GM12892 (cell line): ENCODE measurements around the gene SDHAF4.
"Not testable (repeated sequence)": the region's sequence is repeated elsewhere in the genome, so short reads cannot be mapped to it uniquely, and the experiment has no call there.

Experiments used
- DNase-seq: peaks from one replicate; pipeline ENCODE4 v3.0.0; 2011; ENCODE audit not compliant: insufficient read length
- FAIRE-seq: peaks from 2 replicates; lab custom pipeline; 2011; peaks lifted over from hg19 to GRCh38; lab: Jason Lieb, UNC
- POLR2A ChIP-seq: IDR thresholded peaks from 2 replicates; pipeline ENCODE4 v1.6.1; 2011; ENCODE audit warnings: low read depth, low read length, control low read depth
- POLR2AphosphoS5 ChIP-seq: IDR thresholded peaks from 2 replicates; pipeline ENCODE4 v1.6.1; 2011; ENCODE audit warnings: low read depth, low read length, control low read depth
- TAF1 ChIP-seq: IDR thresholded peaks from 2 replicates; pipeline ENCODE4 v1.6.1; 2011; ENCODE audit warnings: low read depth, mild to moderate bottlenecking, control low read depth, low read length, borderline replicate concordance

SDHAF4 gene

GRCh38 chr6:70599187-70599586 lies 32.5 kb downstream of the SDHAF4 start:
- DNase-seq (no peak), FAIRE-seq (no peak)
- TF ChIP-seq TAF1, result no peak

- no peak for DNase-seq
- peak; percentile 58 for FAIRE-seq
- no peak for TF ChIP-seq POLR2AphosphoS5
- TF ChIP-seq TAF1, result no peak
- no peak for TF ChIP-seq POLR2A
These were observed 34.3 kb downstream of the SDHAF4 start for GRCh38 chr6:70601014-70601413.

GRCh38 chr6:70604254-70604653 lies 37.5 kb downstream of the SDHAF4 start:
- TF ChIP-seq POLR2A (no peak), TAF1 (no peak), POLR2AphosphoS5 (no peak)
- no peak for DNase-seq
- FAIRE-seq, result no peak

GRCh38 chr6:70607371-70607770 lies 40.6 kb downstream of the SDHAF4 start:
- DNase-seq, FAIRE-seq: not testable (repeated sequence)

GRCh38 chr6:70609181-70609580 lies 42.5 kb downstream of the SDHAF4 start:
- FAIRE-seq, DNase-seq: not testable (repeated sequence)

GRCh38 chr6:70616728-70617260 lies 50.1 kb downstream of the SDHAF4 start:
- no peak for TF ChIP-seq TAF1
- no peak for TF ChIP-seq POLR2AphosphoS5
- TF ChIP-seq POLR2A, result no peak
- no peak for FAIRE-seq
- DNase-seq, result no peak

GRCh38 chr6:70620746-70621145 lies 54.0 kb downstream of the SDHAF4 start:
- no peak for FAIRE-seq
- no peak for DNase-seq
- TF ChIP-seq TAF1 (no peak), POLR2A (no peak), POLR2AphosphoS5 (no peak)

- no peak for FAIRE-seq
- TF ChIP-seq POLR2A, result no peak
- no peak for TF ChIP-seq POLR2AphosphoS5
- TF ChIP-seq TAF1, result no peak
- DNase-seq, result no peak
These were observed 55.7 kb downstream of the SDHAF4 start for GRCh38 chr6:70622461-70622860.

GRCh38 chr6:70625436-70625835 lies 58.7 kb downstream of the SDHAF4 start:
- DNase-seq (no peak), FAIRE-seq (no peak)
- TF ChIP-seq POLR2A (no peak), POLR2AphosphoS5 (no peak), TAF1 (no peak)

GRCh38 chr6:70627500-70628254 lies 60.9 kb downstream of the SDHAF4 start:
- no peak for FAIRE-seq
- no peak for TF ChIP-seq TAF1
- no peak for TF ChIP-seq POLR2AphosphoS5
- TF ChIP-seq POLR2A, result no peak
- DNase-seq, result no peak

- TF ChIP-seq POLR2AphosphoS5, result no peak
- TF ChIP-seq TAF1, result no peak
- no peak for TF ChIP-seq POLR2A
- DNase-seq (no peak), FAIRE-seq (no peak)
These were observed 63.2 kb downstream of the SDHAF4 start for GRCh38 chr6:70629929-70630328.

GRCh38 chr6:70633870-70634269 lies 67.1 kb downstream of the SDHAF4 start:
- DNase-seq (no peak), FAIRE-seq (no peak)
- TF ChIP-seq POLR2A (no peak), TAF1 (no peak)

- no peak for FAIRE-seq
- TF ChIP-seq POLR2AphosphoS5 (no peak), TAF1 (no peak), POLR2A (no peak)
- DNase-seq, result no peak
These were observed 69.9 kb downstream of the SDHAF4 start for GRCh38 chr6:70636596-70636995.
